ENCODE measurements around the gene RCAN1. TPM values are rescaled to one million over a fixed set of nuclear protein-coding genes. Genes with fewer than 3 reads are reported as not detected.
A peak's percentile ranks its signal among the peaks of the same experiment; 100 is the strongest.

RCAN1 gene
- polyA plus RNA-seq, 3 donors = 5.2 to 17.5 (median 15.1) TPM

DNA sequence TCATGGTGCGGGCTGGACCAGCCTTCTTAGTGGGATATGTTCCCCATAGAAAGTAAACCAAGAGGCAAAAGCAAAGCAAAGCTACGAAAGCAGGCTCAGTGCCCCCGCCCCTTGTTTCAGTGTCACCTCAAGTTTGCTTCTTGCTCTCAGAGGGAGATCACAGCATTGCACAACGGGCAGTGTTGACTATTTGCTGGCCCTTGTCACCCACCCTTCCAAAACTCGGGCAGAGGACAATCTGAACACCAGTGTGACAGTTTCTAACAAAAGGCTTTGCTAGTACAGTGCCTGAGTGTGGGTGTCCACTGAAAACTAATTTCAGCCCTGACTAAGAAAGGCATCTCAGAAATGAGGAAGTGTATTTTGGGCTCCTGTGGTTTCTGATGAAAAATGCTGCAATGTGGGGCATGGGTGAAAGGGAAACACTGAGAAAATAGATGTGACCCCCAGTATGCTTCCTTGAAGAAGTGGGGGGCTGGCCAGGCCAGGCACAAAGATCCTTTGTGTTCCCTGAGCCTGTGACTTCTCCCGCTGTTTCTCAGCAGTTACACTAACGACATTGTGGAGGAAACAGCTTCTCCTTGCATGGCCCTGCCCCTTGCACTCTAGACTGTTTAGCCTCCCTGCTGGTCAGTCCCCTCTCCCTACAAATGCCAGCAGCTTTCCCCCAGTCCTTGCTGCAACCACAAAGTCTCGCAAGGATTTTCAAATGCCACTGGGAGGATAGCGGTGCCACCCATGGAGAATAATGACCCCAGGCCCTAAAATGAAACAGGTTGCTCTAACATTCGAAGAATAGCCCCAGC, 69.6 kb downstream of the RCAN1 start:
- peak overlapping the region; percentile 33 for H3K9ac ChIP-seq (ENCODE audit: insufficient read depth, low read length, poor library complexity, severe bottlenecking)
- TF ChIP-seq, protein P1, sequence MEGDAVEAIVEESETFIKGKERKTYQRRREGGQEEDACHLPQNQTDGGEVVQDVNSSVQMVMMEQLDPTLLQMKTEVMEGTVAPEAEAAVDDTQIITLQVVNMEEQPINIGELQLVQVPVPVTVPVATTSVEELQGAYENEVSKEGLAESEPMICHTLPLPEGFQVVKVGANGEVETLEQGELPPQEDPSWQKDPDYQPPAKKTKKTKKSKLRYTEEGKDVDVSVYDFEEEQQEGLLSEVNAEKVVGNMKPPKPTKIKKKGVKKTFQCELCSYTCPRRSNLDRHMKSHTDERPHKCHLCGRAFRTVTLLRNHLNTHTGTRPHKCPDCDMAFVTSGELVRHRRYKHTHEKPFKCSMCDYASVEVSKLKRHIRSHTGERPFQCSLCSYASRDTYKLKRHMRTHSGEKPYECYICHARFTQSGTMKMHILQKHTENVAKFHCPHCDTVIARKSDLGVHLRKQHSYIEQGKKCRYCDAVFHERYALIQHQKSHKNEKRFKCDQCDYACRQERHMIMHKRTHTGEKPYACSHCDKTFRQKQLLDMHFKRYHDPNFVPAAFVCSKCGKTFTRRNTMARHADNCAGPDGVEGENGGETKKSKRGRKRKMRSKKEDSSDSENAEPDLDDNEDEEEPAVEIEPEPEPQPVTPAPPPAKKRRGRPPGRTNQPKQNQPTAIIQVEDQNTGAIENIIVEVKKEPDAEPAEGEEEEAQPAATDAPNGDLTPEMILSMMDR (IDR thresholded peaks at IDR 0.05) = no peak
- peak; percentile 73 to 82 (median 75) for DNase-seq
- intact Hi-C loops (cut with micrococcal nuclease) = loop anchor here in 1 of 2 donors (2.0 kb wide), 1 partner anchor 34 kb away; no protein-coding TSS in a partner anchor
- Mint-ChIP-seq H3K27ac (peak overlapping the region; percentile 88 to 97 (median 95)), H3K4me1 (peaks cover 48% of the 10 kb centered on the region), H3K9me3 (peaks cover 4 to 8% (median 5%) of the 10 kb centered on the region in 7 donors), H3K27me3 (ENCODE audit: low read depth in 3 of 3) (peaks cover 0 to 6% (median 0%) of the 10 kb centered on the region in 3 donors), H3K4me3 (peak overlapping the region; percentile 62 to 75), H3K36me3 (peaks cover 3 to 12% of the 10 kb centered on the region in 2 donors)
- H3K79me2 ChIP-seq (ENCODE audit: insufficient read depth, low read length) = peaks cover 47% of the 10 kb centered on the region
- H3K36me3 ChIP-seq (replicated peaks in 1 of 2; ENCODE audit: control insufficient read depth in 1 of 2, insufficient read depth in 2 of 2, low read length in 2 of 2) = no peaks in the 10 kb centered on the region
- peaks cover 49 to 50% of the 10 kb centered on the region in 2 donors for H3K4me1 ChIP-seq (ENCODE audit: control insufficient read depth in 1 of 2, insufficient read depth in 2 of 2, low read length in 2 of 2)
- H2AFZ ChIP-seq (ENCODE audit: insufficient read depth, low read depth, low read length, poor library complexity, severe bottlenecking) = peak overlapping the region; percentile 58
- peak overlapping the region; percentile 68 for H3K4me2 ChIP-seq (replicated peaks; ENCODE audit: extremely low read depth, low read length, poor library complexity, severe bottlenecking)
- no peaks in the 10 kb centered on the region for H3K27me3 ChIP-seq (ENCODE audit: control insufficient read depth in 2 of 2, insufficient read depth in 2 of 2, low read length in 2 of 2)
- peak overlapping the region in 2 of 3 experiments; percentile 18 to 62 for H3K4me3 ChIP-seq (replicated peaks in 1 of 3; ENCODE audit: low read depth in 2 of 3, low read length in 3 of 3)
- no peaks in the 10 kb centered on the region for H4K20me1 ChIP-seq (ENCODE audit: insufficient read depth, low read length)
- peaks cover 0 to 4% of the 10 kb centered on the region in 2 donors for H3K9me3 ChIP-seq (replicated peaks in 1 of 2; ENCODE audit: control insufficient read depth in 1 of 2, insufficient read depth in 1 of 2, low read length in 2 of 2)
- 15% methylated on average over 7 of the region's 10 CpGs for WGBS (ENCODE audit: insufficient coverage)
- peak overlapping the region; percentile 84 to 92 for H3K27ac ChIP-seq (ENCODE audit: low read depth in 1 of 2, low read length in 2 of 2)

DNA sequence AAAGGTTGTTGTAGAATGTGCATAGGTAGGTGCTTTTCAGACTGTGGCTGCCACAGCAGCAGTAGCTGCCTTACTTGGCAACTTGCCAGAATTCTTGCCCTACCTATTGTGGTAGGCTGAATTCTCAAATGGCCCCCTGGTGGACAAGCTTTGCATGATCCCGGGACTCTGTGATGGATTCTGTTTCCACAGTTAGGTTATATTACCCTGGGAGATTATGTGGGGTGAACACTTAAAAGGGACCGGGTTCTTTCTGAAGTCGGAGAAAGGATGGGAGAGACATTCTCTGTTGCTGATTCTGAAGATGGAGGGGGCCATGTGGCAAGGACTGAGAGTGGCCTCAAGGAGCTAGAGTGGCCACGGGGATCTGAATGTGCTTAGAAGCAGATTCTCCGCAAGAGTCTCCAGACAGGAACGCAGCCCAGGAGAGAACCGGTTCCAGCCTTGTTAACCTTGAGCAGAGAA, 70.8 kb downstream of the RCAN1 start:
- peaks cover 0 to 6% (median 0%) of the 10 kb centered on the region in 3 donors for H3K27me3 Mint-ChIP-seq (ENCODE audit: low read depth in 3 of 3)
- TF ChIP-seq, protein P1 (IDR thresholded peaks at IDR 0.05) = peak; percentile 60
- H3K4me3 Mint-ChIP-seq = no peak overlapping the region
- intact Hi-C loops (cut with micrococcal nuclease) = loop anchor here in 1 of 2 donors (2.0 kb wide), 1 partner anchor 33 kb away; no protein-coding TSS in a partner anchor
- peak; percentile 51 to 76 (median 71) for DNase-seq
- Histone ChIP-seq H2AFZ (ENCODE audit: insufficient read depth, low read depth, low read length, poor library complexity, severe bottlenecking) (no peak overlapping the region), H3K4me2 (replicated peaks; ENCODE audit: extremely low read depth, low read length, poor library complexity, severe bottlenecking) (peak overlapping the region; percentile 68), H3K9ac (ENCODE audit: insufficient read depth, low read length, poor library complexity, severe bottlenecking) (peak overlapping the region; percentile 33), H3K4me3 (replicated peaks in 1 of 3; ENCODE audit: low read depth in 2 of 3, low read length in 3 of 3) (peak overlapping the region in 1 of 3 experiments; percentile 62), H3K4me1 (ENCODE audit: control insufficient read depth in 1 of 2, insufficient read depth in 2 of 2, low read length in 2 of 2) (peaks cover 49 to 50% of the 10 kb centered on the region in 2 donors), H3K9me3 (replicated peaks in 1 of 2; ENCODE audit: control insufficient read depth in 1 of 2, insufficient read depth in 1 of 2, low read length in 2 of 2) (peaks cover 0 to 4% of the 10 kb centered on the region in 2 donors), H3K27me3 (ENCODE audit: control insufficient read depth in 2 of 2, insufficient read depth in 2 of 2, low read length in 2 of 2) (no peaks in the 10 kb centered on the region), H3K36me3 (replicated peaks in 1 of 2; ENCODE audit: control insufficient read depth in 1 of 2, insufficient read depth in 2 of 2, low read length in 2 of 2) (no peaks in the 10 kb centered on the region), H3K27ac (ENCODE audit: low read depth in 1 of 2, low read length in 2 of 2) (peak overlapping the region; percentile 84 to 92), H4K20me1 (ENCODE audit: insufficient read depth, low read length) (no peaks in the 10 kb centered on the region), H3K79me2 (ENCODE audit: insufficient read depth, low read length) (peaks cover 51% of the 10 kb centered on the region)
- H3K4me1 Mint-ChIP-seq = peaks cover 51% of the 10 kb centered on the region
- 98% methylated on average over 7 of the region's 7 CpGs for WGBS (ENCODE audit: insufficient coverage)
- peaks cover 3 to 12% of the 10 kb centered on the region in 2 donors for H3K36me3 Mint-ChIP-seq
- peaks cover 4 to 7% (median 5%) of the 10 kb centered on the region in 7 donors for H3K9me3 Mint-ChIP-seq
- H3K27ac Mint-ChIP-seq = peak overlapping the region; percentile 88 to 97 (median 95)
